ENCODE measurements around the gene PPM1D.

- TF ChIP-seq POLR2A (IDR thresholded peaks at IDR 0.05) (no peak), CTCF (IDR thresholded peaks at IDR 0.05) (no peak), POLR2AphosphoS5 (IDR thresholded peaks at IDR 0.05) (no peak), EP300 (IDR thresholded peaks at IDR 0.05) (no peak)
Measured at GRCh38 chr17:60579551-60579950, 20.4 kb upstream of the PPM1D start.

Data from suprapubic skin (tissue), 4 donors.